GM18519 (cell line): Measurements from ENCODE around the gene SIGLEC9.
"Not testable (repeated sequence)": the region's sequence is repeated elsewhere in the genome, so short reads cannot be mapped to it uniquely, and the experiment has no call there.

Experiments
- ATAC-seq: cut with Tn5 transposase; IDR thresholded peaks from one replicate; pipeline ENCODE4 v1.9.1; 2021; ENCODE audit warnings: mild to moderate bottlenecking, moderate library complexity; ENCODE audit not compliant: unreplicated experiment, low FRiP score

Gene SIGLEC9

DNA sequence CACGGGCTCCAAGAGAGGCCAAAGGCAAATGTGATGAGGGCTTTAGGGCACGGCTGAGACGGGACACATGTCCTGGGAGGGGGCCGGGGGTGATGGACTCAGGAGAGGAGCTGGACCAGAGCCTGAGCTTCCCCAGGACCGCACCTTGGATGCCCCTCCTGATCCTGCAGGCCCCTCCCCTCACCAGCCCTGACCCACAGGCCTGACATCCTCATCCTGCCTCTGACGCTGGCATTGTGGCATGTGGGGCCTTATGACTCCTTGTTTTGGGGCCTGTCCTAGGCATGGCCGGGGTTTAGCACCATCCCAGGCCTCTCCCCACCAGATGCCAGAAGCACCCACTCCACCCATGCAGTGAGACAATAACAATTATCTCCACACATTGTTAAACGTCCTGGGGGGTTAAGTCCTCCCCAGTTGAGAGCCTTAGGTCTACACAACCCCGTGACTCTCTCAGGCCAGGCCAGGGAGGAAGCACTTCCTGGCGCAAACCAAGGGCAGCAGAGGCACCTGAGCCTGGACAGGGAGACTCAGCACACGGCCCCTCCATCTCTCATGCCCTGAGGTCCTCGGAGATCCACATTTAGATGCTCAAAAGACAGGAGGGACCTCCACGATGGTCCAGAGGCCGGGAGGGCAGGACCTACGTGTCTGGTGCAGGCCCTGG, 18.2 kb downstream of the SIGLEC9 start:
- ATAC-seq: not testable (repeated sequence)

DNA sequence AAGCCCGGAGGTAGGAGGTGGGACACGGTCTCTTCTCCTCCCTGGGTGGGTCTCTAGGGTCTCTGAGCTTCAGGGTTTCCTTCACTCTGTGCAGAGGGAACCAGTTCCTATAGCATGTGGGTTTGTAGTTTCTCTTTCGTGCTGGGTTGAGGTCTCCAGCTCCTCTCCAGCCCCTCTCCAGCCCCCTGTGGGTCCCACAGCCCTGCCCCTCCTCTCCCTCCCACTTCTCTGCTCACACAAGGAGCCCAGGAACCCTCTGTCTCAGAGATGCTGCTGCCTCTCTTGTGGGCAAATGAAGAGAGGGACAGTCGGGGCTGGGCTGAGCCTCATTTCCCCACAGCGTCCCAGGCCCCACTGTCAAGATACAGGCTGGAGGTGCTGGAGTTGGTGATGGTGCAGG, 18.8 kb downstream of the SIGLEC9 start:
- no peak for ATAC-seq

DNA sequence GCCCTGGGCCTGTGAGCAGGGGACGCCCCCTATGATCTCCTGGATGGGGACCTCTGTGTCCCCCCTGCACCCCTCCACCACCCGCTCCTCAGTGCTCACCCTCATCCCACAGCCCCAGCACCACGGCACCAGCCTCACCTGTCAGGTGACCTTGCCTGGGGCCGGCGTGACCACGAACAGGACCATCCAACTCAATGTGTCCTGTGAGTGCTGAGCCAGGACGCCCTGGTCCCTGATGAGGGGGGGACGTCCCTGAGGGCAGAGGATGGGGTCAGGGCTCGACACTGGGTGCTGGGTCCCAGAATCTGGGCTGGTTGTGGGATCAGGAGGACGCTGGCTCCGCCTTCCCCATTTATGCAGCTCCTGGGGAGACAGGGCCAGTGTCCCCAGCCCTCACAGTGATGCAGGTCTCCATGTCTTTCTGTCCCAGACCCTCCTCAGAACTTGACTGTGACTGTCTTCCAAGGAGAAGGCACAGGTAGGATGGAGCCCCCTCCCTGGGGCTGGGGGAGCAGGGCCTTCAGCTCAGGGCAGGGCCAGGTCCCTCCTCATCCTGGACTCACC, 19.9 kb downstream of the SIGLEC9 start:
- no peak for ATAC-seq

DNA sequence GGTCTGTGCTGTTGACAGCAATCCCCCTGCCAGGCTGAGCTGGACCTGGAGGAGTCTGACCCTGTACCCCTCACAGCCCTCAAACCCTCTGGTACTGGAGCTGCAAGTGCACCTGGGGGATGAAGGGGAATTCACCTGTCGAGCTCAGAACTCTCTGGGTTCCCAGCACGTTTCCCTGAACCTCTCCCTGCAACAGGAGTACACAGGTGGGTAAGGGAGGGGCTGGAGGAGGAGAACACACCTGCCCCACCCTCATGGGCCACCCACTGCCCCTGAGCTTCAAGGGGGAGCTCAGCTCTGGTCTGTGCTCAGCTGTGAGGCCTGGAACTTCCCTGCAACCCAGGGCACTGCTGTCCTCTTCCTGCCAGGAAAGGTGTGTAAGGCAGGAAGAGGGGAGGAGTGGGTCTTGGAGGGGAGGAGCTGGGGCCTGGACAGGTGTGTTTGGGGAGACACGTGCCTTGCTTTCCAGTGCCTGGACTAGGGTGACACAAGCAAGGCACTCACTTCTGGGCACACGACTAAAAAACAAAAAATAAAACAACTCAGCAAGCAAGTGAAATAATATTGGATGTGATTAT, 21.3 kb downstream of the SIGLEC9 start:
- ATAC-seq: no peak

DNA sequence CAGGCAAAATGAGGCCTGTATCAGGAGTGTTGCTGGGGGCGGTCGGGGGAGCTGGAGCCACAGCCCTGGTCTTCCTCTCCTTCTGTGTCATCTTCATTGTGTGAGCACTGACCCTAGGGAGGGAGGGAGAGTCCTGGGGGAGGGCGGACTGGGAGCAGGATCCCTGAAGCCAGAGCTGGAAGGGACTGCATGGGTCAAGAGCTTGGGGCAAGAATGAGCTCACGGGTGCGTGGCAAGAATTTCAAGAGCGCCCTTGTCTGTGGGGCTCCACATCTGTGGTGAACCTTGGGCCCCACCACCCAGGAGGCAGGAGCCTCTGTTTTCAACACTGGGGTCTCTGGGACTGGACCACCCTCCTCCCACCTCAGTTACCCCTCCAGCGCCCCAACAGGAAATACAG, 22.0 kb downstream of the SIGLEC9 start:
- ATAC-seq: no peak

DNA sequence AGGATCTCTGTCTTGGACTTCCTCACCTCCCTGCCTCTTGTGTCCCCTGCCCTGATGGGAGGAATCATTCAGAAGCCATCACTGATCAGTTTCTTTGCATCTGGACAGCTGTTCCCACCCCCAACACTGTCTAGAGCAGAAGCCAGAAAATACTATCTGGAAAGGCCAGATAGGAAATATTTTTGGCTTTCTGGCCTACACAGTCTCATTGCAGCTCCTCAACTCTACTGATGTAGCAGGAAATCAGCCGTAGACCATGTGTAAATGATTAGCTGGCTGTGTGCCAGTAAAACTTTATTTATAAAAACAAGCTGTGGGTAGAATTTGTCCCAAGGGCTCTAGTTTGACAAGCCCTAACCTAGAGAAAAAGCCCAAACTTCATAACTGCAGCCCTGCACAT, 23.0 kb downstream of the SIGLEC9 start:
- ATAC-seq: no peak

DNA sequence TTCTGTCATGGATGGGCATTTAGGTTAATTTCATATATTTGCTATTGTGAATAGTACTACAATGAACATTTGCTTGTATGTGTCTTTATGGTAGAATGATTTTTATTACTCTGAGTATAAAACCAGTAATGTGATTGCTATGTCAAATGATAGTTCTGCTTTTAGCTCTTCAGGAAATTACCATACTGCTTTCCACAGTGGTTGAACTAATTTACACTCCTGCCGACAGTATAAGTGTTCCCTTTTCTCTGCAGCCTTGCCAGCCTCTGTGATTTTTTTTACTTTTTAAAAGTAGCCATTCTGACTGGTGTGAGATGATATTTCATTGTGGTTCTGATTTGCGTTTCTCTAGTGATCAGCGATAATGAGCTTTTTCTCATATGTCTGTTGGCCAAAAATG, 23.9 kb downstream of the SIGLEC9 start:
- ATAC-seq: no peak

DNA sequence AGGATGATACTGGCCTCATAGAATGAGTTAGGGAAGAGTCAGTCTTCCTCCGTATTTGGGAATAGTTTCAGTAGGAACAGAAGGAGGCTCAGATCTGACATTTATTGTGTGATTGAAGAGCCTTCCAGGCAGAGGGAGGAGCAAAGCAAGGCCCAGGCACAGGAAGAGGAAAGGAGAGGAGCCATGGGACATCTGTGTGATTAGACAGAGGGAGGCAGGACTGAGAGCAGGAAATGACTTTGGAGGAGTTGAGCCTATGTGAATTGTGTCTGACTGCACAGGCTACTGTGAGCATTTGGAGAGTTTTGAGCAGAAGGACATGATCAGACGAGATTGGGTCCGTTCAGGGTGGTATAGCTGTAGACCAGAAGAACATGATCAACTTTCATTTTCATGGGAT, 25.9 kb downstream of the SIGLEC9 start:
- no peak for ATAC-seq

DNA sequence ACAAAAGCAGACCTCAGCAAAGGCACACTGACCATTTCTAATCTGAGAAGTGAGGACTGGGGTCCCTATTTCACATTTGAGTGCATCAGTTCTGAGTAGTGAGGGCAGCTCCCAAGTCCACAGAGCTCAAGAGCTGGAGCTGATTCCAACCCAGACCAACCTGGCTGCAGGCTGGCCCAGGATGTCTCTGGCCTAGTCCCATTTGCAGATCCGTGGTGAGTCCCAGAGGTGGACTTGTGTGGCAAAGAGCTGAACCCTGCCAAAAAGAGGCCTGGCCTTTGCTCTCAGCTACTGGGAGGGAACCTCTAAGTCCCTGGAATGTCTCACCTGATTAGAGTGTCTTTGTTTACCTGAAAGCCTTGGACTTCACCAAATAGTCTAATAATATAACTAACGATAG, 32.0 kb downstream of the SIGLEC9 start:
- ATAC-seq: no peak

DNA sequence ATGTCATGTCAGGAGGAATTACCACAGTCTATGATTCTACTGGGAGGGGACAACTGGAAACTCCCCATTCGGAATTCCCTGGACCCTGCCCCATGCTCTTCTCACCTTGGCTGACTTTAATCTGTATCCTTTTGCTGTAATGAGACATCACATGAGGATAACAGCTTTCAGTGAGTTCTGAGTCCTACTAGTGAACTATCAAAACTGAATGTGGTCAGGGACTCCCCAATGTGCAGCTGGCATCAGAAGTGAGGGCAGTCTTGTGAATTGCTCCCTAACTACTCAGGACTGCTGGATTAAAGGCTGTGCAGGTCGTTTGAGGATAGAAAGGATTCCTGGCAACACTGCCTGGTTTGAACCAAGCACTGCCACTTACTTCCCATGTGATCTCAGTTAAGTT, 32.6 kb downstream of the SIGLEC9 start:
- no peak for ATAC-seq

DNA sequence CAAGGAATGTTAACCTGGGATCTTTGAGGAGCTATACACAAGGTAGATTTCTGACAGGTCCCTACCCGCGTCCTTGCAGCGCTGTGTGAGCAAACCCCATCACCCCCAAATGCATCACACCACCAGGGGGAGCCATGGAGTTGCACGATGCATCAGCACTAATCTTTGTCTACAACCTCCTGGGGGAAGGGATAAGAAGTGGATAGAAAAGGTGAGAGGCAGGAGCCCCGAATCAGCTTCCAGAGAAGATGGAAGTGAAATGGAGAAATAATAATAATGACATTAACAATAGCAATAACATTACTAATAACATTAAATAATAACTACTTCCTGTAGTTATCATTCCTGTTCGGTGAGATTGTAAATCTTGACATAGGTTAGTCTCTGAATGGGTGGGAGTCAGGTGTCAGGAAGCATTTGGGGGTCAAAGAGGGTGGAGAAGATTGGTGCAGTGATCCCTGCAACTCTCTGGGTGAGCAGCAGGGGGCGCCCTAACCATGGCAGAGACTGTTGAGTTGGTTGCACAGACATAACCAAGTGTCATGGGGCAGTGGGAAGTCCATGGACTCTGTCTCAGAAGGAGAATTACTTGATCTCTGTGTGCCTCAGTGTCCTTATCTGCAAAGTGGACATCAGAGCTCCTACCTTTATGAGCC, 33.9 kb downstream of the SIGLEC9 start:
- ATAC-seq: no peak

DNA sequence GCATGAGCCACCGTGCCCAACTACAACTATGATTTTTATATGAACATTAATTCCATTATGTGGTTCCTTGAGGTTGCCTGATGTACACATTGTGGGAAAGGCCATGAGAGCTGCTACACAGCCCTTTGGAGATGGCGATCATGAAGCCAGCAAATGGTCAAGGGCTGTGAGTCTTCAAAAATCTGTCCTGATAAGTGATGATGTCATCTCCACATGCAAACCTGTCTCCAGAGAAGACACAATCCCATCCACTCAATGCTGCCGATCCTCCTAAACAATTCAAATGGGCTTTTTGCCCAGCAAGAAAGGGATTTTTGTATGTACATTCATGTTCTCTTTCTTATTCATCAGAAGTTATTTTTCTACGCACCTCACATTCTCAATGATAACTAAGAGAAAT, 35.0 kb downstream of the SIGLEC9 start:
- no peak for ATAC-seq

DNA sequence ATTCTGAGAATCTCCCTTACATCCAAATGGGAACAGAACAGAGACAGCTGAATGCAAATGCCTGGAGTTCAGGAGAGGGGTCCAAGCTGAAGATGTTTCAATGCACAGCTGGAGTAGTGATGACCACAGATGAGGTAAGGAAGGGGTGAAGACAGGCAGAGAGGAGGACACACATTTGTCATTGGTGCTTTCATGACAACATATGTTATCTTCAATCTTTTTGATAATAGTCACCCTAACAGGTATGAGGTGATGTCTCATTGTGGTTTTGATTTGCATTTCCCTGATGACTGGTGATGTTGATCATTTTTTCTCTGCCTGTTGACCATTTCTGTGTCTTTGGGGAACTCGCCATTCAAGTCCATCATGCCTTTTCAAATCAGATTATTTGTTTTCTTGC, 36.6 kb downstream of the SIGLEC9 start:
- ATAC-seq: no peak

DNA sequence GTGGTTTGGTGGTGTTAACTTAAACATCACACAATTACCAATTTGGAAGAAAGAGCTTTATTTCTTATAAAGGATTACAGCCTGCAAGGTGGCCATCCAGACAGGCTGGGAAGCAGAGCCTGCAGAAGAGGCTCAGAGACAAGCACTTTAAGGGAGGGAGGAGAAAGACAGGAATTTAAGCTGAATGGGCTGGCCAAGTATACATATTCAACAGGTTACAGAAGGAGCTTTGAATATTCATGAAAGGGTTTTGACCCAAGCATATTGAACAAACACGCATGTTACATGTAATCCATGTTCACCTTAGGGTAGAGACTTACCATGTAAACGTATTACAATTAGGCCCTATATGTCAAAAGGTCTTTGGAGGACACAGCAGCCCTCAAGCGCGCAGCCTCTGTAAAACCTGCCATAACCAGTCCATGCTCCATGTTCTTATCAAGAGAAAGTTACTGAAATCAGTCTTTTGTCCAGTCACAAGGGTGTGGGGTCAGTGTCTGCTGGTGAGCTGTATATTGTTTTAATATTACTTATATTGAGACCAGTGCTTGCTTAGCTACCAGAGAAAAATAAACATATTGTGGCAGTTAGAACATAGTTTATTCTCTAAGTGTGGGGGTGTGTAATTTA, 37.3 kb downstream of the SIGLEC9 start:
- no peak for ATAC-seq

DNA sequence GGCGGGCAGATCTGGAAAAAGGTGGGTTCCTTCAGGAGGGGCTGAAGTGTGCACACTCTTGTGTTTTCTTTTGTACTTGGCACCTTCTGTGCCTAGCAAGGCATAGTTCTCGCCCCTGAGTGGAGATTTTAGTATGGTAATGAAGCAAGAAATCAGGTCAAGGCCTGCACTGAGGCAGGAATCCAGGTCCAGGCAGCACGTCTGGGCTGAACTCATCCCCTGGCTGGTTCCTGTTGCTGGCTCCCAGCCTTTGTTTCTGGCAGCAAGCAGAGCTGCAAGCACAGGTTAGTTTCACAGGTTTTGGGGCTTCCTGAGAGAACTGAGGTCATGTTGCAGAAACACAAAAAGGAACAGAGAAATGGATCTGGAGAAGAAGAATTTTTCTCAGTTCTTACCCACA, 38.6 kb downstream of the SIGLEC9 start:
- no peak for ATAC-seq

DNA sequence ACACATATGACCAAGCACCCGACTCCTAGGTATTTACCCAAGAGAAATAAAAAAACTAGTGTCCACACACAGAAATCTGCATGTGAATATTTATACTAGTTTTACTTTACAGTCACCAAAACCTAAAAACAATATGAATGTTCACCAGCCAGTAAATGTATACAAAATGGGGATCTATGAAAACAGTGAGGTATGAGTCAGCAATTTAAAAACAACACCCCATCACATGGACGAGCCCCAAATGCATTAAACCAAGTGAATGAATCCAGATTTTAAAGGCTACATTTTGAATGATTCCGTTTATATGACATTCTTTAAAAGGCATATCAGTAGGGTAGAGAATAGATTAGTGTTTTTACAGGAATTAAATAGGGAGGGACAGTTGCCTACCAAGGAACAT, 39.5 kb downstream of the SIGLEC9 start:
- no peak for ATAC-seq

DNA sequence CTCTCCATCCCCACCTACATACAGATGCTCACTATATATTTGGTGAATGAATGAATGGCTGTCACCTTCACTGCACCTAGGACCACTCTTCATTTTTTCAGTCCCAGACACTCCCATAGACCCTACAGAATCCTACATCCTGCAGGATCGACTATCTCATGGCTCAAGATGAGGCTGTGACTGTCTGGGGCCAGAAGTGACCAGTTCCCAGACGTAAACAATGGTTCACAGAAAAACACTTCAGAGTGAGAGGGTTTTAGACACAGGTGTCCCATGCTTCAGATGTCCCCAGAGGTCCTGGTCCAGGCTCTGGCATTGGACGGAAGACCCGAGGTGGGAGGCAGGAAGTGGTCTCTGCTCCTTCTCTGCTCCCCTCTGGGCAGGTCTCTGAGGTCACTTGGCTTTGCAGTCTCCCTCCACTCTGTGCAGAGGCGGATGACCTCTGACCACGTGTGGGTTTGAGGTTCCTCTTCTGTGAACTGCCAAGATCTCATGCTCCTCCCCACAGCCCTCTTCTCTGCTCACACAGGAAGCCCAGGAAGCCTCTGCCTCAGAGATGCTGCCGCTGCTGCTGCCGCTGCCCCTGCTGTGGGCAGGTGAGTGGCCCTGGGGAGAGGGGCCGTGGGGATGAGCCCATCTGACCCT, 42.3 kb downstream of the SIGLEC9 start:
- ATAC-seq: no peak

DNA sequence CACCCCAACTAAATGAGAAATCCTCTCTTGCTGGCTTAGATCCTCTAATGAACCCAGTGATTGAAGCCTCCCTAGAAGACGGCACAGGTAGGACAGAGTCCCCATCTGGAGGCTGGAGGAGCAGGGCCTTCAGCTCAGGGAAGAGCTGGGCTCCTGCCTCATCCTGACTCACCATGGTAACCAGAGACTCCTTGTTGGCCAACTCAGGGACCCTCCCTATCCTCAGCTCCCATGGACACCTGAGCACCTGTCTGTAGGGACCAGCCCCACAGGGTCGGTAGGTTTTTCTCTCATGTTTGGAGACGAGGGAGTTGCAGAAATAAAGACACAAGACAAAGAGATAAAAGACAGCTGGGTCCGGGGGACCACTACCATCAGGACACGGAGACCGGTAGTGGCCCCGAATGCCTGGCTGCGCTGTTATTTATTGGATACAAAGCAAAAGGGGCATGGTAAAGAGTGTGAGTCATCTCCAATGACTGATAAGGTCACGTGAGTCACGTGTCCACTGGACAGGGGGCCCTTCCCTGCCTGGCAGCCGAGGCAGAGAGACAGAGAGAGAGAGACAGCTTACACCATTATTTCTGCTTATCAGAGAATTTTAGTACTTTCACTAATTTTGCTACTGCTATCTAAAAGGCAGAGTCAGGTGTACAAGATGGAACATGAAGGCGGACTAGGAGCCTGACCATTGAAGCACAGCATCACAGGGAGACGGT, 44.0 kb downstream of the SIGLEC9 start:
- no peak for ATAC-seq

DNA sequence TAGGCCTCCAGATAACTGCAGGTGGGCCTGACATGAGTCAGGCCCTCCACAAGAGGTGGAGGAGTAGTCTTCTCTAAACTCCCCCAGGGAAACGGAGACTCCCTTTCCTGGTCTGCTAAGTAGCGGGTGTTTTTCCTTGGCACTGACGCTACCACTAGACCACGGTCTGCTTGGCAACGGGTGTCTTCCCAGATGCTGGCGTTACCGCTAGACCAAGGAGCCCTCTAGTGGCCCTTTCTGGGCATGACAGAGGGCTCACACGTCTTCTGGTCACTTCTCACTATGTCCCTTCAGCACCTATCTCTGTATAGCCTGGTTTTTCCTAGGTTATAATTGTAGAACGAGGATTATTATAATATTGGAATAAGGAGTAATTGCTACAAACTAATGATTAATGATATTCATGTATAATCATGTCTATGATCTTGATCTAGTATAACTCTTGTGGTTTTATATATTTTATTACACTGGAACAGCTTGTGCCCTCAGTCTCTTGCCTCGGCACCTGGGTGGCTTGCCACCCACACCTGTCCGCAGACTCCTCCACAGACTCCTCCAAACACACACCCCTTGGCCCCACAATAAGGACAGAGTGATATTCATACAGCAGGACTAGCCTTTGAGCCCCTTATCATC, 44.7 kb downstream of the SIGLEC9 start:
- not testable (repeated sequence) for ATAC-seq

DNA sequence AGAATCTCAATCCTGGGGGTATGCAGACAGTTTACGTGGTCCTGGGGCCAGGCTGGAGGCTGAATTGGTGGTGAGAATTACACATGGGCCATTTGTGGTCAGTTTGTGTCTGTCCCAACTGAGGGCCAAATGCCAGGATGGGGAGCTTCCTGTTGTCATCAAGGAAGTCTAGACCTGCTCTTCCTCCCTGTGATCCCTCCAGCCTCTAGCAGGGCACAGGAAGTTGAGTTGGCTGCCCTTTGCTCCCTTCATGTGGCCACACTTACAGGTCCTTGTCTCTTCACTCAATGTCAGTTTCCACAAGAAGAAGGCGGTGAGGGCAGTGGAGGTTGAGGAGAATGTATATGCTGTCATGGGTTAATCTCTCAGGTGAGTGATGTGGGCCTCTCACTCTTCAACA, 47.5 kb downstream of the SIGLEC9 start:
- ATAC-seq: no peak
